ENCODE data around the gene SMARCE1. TPM values are rescaled to one million over a fixed set of nuclear protein-coding genes. Genes with fewer than 3 reads are reported as not detected.

SMARCE1 gene
- total RNA-seq, 1 donor from 2014 or later = 56.9 TPM

GRCh38 chr17:40648384-40648968 lies 858 bp upstream of the SMARCE1 start:
- intact Hi-C loops (cut with DNase I) = no loop called here
- ATAC-seq (peak; percentile 54), DNase-seq (ENCODE audit: missing footprints) (peak; percentile 65)

DNA sequence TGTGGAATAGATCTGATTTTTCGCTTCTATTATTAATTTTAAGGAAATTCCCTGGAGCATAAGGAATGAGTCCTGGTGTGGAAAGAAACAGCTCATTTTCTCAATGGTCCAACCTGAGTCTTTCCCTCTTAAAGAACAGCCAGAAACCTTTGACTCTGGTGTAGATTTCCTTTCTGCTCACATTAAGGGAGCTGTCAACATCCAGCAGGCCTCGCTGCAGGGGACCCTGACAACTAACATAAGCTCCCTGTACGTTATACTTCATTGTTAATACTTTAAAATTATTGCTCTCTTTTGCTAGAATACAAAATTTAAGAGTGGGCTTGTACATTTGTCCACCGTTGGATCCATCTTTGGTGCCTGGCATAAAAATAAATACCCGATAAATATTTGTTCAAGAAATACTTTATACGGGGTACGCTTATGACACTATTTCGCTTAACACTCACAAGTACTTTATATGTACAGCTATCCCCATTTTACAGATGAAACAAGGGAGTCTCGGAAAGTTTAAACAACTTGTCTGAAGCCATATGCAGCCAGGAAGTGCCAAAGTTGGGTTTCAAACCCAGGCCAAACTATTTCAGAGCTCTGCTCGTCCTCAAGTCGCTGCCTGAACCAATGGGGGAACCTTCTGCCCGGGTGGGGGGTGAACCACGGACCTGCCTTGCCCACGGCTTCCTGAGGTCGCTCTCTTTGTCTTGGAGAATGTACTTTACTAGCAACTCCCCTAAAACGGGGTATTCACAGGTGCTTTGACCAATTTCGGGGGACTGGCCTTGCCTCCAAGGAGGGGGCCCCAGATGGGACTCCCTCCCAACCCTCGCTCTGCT lies 611 bp downstream of the SMARCE1 start:
- DNase-seq (ENCODE audit: missing footprints) = no peak
- intact Hi-C loops (cut with DNase I) = no loop called here

DNA sequence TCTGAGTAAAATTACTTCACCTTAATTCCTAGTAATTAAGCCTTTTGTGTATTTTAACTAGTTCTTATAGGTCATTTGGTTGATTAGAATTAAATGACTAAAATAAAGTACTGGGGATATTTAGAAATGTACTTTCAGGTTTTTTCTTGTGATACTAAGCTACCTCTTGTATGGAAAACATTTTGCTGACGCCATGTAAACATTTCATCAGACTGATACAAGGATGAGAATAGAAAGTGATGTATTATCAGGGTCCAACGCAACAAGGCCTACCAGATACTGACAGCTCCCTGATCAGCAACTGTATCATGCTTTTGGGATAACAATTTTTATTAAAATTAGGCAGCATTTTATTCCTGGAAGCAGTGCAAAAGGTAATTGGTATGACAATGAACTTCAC lies 1.7 kb downstream of the SMARCE1 start:
- ATAC-seq (no peak), DNase-seq (ENCODE audit: missing footprints) (no peak)
- intact Hi-C loops (cut with DNase I) = no loop called here

More for the DNA sequence above, 611 bp downstream of the SMARCE1 start:
- peak; percentile 49 for ATAC-seq

GRCh38 chr17:40645291-40645690 lies 2.3 kb downstream of the SMARCE1 start:
- intact Hi-C loops (cut with DNase I) = no loop called here
- DNase-seq (ENCODE audit: missing footprints) (no peak), ATAC-seq (no peak)

DNA sequence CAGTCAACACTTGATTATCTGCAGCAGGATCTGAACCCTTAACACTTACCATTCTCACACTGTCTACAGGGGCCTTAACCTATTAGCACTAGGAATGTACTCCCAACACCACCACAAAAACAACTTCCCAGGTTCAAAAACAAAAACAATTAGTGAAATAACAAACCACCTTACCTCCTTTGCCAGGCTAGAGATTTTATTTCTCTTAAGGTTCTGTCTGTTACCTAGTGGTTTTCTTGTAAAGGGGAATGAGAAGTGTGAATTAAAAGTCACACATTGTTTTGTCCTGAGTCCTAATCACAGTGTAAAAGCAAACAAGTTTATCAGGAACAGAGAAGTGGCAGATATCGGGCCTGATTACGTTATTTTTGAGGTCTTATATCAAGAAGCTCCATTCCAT lies 9.7 kb downstream of the SMARCE1 start:
- intact Hi-C loops (cut with DNase I) = no loop called here
- DNase-seq (ENCODE audit: missing footprints) (no peak), ATAC-seq (no peak)

DNA sequence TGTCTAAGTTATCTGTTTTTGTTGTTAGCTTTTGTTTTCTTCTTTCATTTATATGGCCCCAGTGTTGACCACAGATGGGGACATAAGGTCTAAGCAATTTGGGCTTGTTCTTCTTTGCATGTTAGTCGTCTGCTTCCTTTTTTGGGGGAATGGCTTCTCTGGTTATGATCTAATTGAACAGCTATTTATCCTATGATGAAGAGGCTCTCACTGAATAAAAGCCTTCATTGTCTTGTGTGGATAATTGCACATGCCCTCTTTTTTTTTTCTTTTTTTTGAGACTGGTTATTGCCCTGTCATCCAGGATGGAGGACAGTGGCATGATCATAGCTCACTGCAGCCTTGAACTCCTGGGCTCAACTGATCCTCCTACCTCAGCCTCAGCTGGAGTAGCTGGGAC lies 13.7 kb downstream of the SMARCE1 start:
- intact Hi-C loops (cut with DNase I) = no loop called here
- DNase-seq (ENCODE audit: missing footprints) = no peak
- ATAC-seq = no peak

- intact Hi-C loops (cut with DNase I) = no loop called here
- DNase-seq (ENCODE audit: missing footprints) = no peak
- ATAC-seq = no peak
These were observed 15.4 kb downstream of the SMARCE1 start for GRCh38 chr17:40632216-40632615.

- intact Hi-C loops (cut with DNase I) = no loop called here
- no peak for ATAC-seq
- no peak for DNase-seq (ENCODE audit: missing footprints)
These were observed 17.8 kb downstream of the SMARCE1 start for GRCh38 chr17:40629842-40630241.

- intact Hi-C loops (cut with DNase I) = no loop called here
- DNase-seq (ENCODE audit: missing footprints) (no peak), ATAC-seq (no peak)
These were observed 22.3 kb downstream of the SMARCE1 start for GRCh38 chr17:40625311-40625710.

- DNase-seq (ENCODE audit: missing footprints) (no peak), ATAC-seq (no peak)
- intact Hi-C loops (cut with DNase I) = loop anchor here (5.0 kb wide), 1 partner anchor 169 kb away; no protein-coding TSS in a partner anchor
These were observed 24.0 kb downstream of the SMARCE1 start for GRCh38 chr17:40623419-40624210.

DNA sequence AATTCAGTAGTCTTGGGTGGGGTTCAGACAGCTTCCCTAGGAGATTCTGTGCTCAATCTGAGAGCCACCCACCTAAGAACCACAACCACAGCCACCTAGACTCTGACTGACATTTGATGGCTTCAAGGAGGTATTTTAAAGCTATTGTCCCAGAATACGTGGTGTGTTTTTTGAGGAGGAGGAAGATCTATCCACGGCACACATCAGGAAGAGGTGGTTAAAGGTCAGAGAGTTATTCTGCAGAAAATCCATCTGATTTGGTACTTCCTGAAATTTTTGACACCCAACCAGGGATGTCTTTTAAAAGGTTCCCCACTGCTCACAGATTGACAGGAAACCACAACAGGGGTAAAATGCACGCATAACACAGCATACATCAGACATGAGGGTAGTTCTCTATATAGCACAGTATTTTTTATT lies 25.1 kb downstream of the SMARCE1 start:
- intact Hi-C loops (cut with DNase I) = loop anchor here (5.0 kb wide), 1 partner anchor 170 kb away; no protein-coding TSS in a partner anchor

DNA sequence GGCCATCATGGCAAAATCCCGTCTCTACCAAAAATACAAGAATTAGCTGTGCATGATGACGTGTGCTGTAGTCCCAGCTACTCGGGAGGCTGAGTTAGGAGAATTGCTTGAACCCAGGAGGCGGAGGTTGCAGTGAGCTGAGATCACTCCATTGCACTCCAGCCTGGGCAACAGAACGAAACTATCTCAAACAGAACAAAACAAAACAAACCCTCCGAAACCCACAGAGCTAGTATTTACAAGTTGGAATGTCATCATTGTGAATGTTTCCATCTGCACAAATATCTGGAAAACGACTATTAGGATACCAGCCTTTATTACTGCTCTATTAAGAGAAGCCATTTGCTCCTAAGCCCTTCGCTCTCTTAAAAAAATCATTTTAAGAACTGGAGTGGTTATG lies 26.0 kb downstream of the SMARCE1 start:
- ATAC-seq (no peak), DNase-seq (ENCODE audit: missing footprints) (no peak)
- intact Hi-C loops (cut with DNase I) = loop anchor here (5.0 kb wide), 1 partner anchor 171 kb away; no protein-coding TSS in a partner anchor

More for the DNA sequence above, 25.1 kb downstream of the SMARCE1 start:
- no peak for DNase-seq (ENCODE audit: missing footprints)
- ATAC-seq = no peak

- ATAC-seq (no peak), DNase-seq (ENCODE audit: missing footprints) (no peak)
- intact Hi-C loops (cut with DNase I) = loop anchor here (5.0 kb wide), 1 partner anchor 171 kb away; no protein-coding TSS in a partner anchor
These were observed 26.6 kb downstream of the SMARCE1 start for GRCh38 chr17:40621019-40621418.

GRCh38 chr17:40618754-40619625 lies 28.6 kb downstream of the SMARCE1 start:
- ATAC-seq (no peak), DNase-seq (ENCODE audit: missing footprints) (no peak)
- intact Hi-C loops (cut with DNase I) = no loop called here

DNA sequence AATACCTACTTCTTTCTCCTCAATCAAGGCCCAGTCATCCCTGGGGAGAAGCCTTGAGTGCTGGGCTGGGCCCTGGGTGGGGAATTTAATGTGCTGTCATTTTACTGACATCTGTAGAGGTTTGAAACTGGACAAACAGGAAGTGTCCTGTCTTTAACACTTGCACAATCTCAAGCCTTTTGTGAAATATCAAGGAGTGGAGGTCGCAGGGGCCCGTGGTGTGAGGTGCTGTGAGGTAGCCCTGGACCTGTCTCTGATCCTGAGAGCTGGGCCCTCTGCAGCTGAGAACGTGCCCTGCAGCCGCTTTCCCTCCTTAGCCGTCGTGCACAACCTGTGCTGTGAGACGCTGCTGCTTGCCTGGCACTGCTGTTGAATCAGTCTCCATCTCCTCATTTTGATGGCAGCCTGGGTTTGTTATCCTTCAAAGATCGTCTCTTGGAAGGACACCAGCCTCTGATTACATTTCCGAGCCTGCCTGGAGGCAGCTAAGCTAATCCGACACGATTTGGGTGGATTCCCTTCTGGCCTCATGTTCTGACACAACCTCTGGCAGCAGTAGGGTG lies 29.9 kb downstream of the SMARCE1 start:
- DNase-seq (ENCODE audit: missing footprints) = no peak
- intact Hi-C loops (cut with DNase I) = no loop called here
- ATAC-seq = no peak

GRCh38 chr17:40616592-40616991 lies 31.0 kb downstream of the SMARCE1 start:
- DNase-seq (ENCODE audit: missing footprints) (no peak), ATAC-seq (no peak)
- intact Hi-C loops (cut with DNase I) = no loop called here

- peak; percentile 65 for ATAC-seq
- DNase-seq (ENCODE audit: missing footprints) = no peak
- intact Hi-C loops (cut with DNase I) = no loop called here
These were observed 31.7 kb downstream of the SMARCE1 start for GRCh38 chr17:40615841-40616476.
